Left colon (tissue), 2 donors: ENCODE data around the gene SPOP. TPM values are rescaled to one million over a fixed set of nuclear protein-coding genes. Genes with fewer than 3 reads are reported as not detected.

Experiments
- ATAC-seq: fragments of 200-7000 bp; cut with Tn5 transposase; one replicate; pipeline ENCODE4 v1.9.1; 2020; ENCODE audit warnings: mild to moderate bottlenecking, moderate library complexity
- DNase-seq, 2 donors: peaks; one replicate each; pipeline ENCODE4 v3.0.0-alpha.2; 2020
- intact Hi-C, 2 donors: fragments of 100-400 bp; cut with DNase I in 1 of 2; cut with micrococcal nuclease in 1 of 2; formaldehyde crosslinking; loops; one replicate each; pipeline versions ENCODE4 v1.11.2 to v1.14.0; 2022; cut with DNase I, micrococcal nuclease
- total RNA-seq, 2 donors: library from RNA; stranded (reverse); fragmentation: NEBNext Ultra II Directional; extraction: Animal tissue kit (Norgen Biotek cat#: 25700); gene quantifications; one replicate each; pipeline ENCODE4 v1.2.1, GENCODE V29; 2021
- donor health status: DM: no; HTN: no; CAD: no.
- donor health status: DM: yes; HTN: yes; CAD: no.

The SPOP gene
- total RNA-seq, 2 donors from 2014 or later, result 53.4 to 73.3 TPM

GRCh38 chr17:49631496-49631895, 46.4 kb downstream of the SPOP start:
- intact Hi-C loops, result no loop called here
- DNase-seq, result no peak
- no peak for ATAC-seq

GRCh38 chr17:49630113-49630900, 47.6 kb downstream of the SPOP start:
- intact Hi-C loops, result no loop called here
- DNase-seq (no peak), ATAC-seq (no peak)

- ATAC-seq (no peak), DNase-seq (no peak)
- intact Hi-C loops, result no loop called here
Observed at GRCh38 chr17:49629447-49629846, 48.5 kb downstream of the SPOP start.

GRCh38 chr17:49624896-49625295, 53.0 kb downstream of the SPOP start:
- DNase-seq (no peak), ATAC-seq (no peak)
- intact Hi-C loops, result no loop called here

GRCh38 chr17:49621946-49622529, 55.9 kb downstream of the SPOP start:
- no peak for ATAC-seq
- no peak for DNase-seq
- intact Hi-C loops, result no loop called here

GRCh38 chr17:49621420-49621819, 56.5 kb downstream of the SPOP start:
- no peak for ATAC-seq
- no peak for DNase-seq
- intact Hi-C loops, result no loop called here

- DNase-seq (no peak), ATAC-seq (no peak)
- intact Hi-C loops, result no loop called here
Observed at GRCh38 chr17:49618028-49618611, 59.8 kb downstream of the SPOP start.

- no peak for ATAC-seq
- DNase-seq, result peak; percentile 23 to 42
- intact Hi-C loops, result no loop called here
Observed at GRCh38 chr17:49616601-49617131, 61.2 kb downstream of the SPOP start.

- intact Hi-C loops, result no loop called here
- ATAC-seq, result no peak
- DNase-seq, result no peak
Observed at GRCh38 chr17:49616086-49616485, 61.8 kb downstream of the SPOP start.

- intact Hi-C loops, result no loop called here
- ATAC-seq (no peak), DNase-seq (no peak)
Observed at GRCh38 chr17:49613182-49613800, 64.6 kb downstream of the SPOP start.

- intact Hi-C loops, result no loop called here
- DNase-seq, result no peak
- no peak for ATAC-seq
Observed at GRCh38 chr17:49612726-49613125, 65.2 kb downstream of the SPOP start.

GRCh38 chr17:49610883-49611584, 66.9 kb downstream of the SPOP start:
- DNase-seq, result no peak
- intact Hi-C loops, result no loop called here
- ATAC-seq, result no peak

GRCh38 chr17:49604314-49604869, 73.5 kb downstream of the SPOP start:
- no peak for ATAC-seq
- DNase-seq, result no peak

GRCh38 chr17:49603720-49604119, 74.2 kb downstream of the SPOP start:
- intact Hi-C loops, result no loop called here
- no peak for ATAC-seq

More at GRCh38 chr17:49604314-49604869, 73.5 kb downstream of the SPOP start:
- intact Hi-C loops, result no loop called here

GRCh38 chr17:49603238-49603637, 74.7 kb downstream of the SPOP start:
- ATAC-seq, result no peak
- no peak for DNase-seq
- intact Hi-C loops, result no loop called here

More at GRCh38 chr17:49603720-49604119, 74.2 kb downstream of the SPOP start:
- DNase-seq, result no peak

GRCh38 chr17:49602783-49603182, 75.1 kb downstream of the SPOP start:
- DNase-seq (no peak), ATAC-seq (no peak)
- intact Hi-C loops, result no loop called here

GRCh38 chr17:49600949-49601348, 76.9 kb downstream of the SPOP start:
- no peak for ATAC-seq
- no peak for DNase-seq

GRCh38 chr17:49598918-49599317, 79.0 kb downstream of the SPOP start:
- DNase-seq (no peak), ATAC-seq (no peak)
- intact Hi-C loops, result no loop called here

More at GRCh38 chr17:49600949-49601348, 76.9 kb downstream of the SPOP start:
- intact Hi-C loops, result no loop called here
